Thyroid gland (tissue), 4 donors: Measurements from ENCODE around the gene LMNB1.
A peak's percentile ranks its signal among the peaks of the same experiment; 100 is the strongest.

Source experiments
- CTCF ChIP-seq, 6 experiments: fragments of 200-600 bp in 3 of 6; fragments of 450-650 bp in 3 of 6; sonication (generic) in 3 of 6; IDR thresholded peaks; one replicate each; pipeline ENCODE4 v1.5.1; 2016 to 2019; ENCODE audit warnings: antibody characterized with exemption in 6 of 6, mild to moderate bottlenecking in 2 of 6, inconsistent platforms in 1 of 6, moderate library complexity in 1 of 6
- POLR2A ChIP-seq, 2 donors: fragments of 450-650 bp; IDR thresholded peaks; one replicate each; pipeline ENCODE4 v1.6.1; 2017; ENCODE audit warnings: antibody characterized with exemption in 2 of 2, mild to moderate bottlenecking in 2 of 2, moderate library complexity in 1 of 2

- TF ChIP-seq CTCF (IDR thresholded peaks at IDR 0.05), result peak in 3 of 6 experiments; percentile 5 to 11 (median 6)
- TF ChIP-seq POLR2A (IDR thresholded peaks at IDR 0.05), result peak in 1 of 2 donors; percentile 16
Observed at GRCh38 chr5:126777257-126777974, 480 bp downstream of the LMNB1 start.
